Testis (tissue), 2 donors: ENCODE data around the gene MRPL36.

Experiments used
- POLR2A ChIP-seq: fragments of 450-650 bp; IDR thresholded peaks from one replicate; pipeline ENCODE4 v1.6.1; 2017; ENCODE audit warnings: antibody characterized with exemption, mild to moderate bottlenecking, moderate library complexity
- TF ChIP-seq, protein P1 (sequence below), 3 experiments: fragments of 450-650 bp in 2 of 3; fragments of 200-600 bp in 1 of 3; sonication (generic) in 1 of 3; IDR thresholded peaks; one replicate each; pipeline ENCODE4 v1.5.1; 2016 to 2019; ENCODE audit warnings: antibody characterized with exemption in 3 of 3, mild to moderate bottlenecking in 2 of 3, moderate library complexity in 1 of 3

- TF ChIP-seq, protein P1, sequence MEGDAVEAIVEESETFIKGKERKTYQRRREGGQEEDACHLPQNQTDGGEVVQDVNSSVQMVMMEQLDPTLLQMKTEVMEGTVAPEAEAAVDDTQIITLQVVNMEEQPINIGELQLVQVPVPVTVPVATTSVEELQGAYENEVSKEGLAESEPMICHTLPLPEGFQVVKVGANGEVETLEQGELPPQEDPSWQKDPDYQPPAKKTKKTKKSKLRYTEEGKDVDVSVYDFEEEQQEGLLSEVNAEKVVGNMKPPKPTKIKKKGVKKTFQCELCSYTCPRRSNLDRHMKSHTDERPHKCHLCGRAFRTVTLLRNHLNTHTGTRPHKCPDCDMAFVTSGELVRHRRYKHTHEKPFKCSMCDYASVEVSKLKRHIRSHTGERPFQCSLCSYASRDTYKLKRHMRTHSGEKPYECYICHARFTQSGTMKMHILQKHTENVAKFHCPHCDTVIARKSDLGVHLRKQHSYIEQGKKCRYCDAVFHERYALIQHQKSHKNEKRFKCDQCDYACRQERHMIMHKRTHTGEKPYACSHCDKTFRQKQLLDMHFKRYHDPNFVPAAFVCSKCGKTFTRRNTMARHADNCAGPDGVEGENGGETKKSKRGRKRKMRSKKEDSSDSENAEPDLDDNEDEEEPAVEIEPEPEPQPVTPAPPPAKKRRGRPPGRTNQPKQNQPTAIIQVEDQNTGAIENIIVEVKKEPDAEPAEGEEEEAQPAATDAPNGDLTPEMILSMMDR (IDR thresholded peaks at IDR 0.05): no peak
- no peak for TF ChIP-seq POLR2A
These were observed 4.5 kb upstream of the MRPL36 start for GRCh38 chr5:1804001-1804690.
